ENCODE measurements around the gene CASK. TPM values are rescaled to one million over a fixed set of nuclear protein-coding genes. Genes with fewer than 3 reads are reported as not detected.

Gene CASK
- total and polyA plus RNA-seq, 9 of the 15 experiments (the other 6 are each of a cell fraction or from before 2014, with no cell fraction given): 1.3 to 7.4 (median 5.2) TPM

DNA sequence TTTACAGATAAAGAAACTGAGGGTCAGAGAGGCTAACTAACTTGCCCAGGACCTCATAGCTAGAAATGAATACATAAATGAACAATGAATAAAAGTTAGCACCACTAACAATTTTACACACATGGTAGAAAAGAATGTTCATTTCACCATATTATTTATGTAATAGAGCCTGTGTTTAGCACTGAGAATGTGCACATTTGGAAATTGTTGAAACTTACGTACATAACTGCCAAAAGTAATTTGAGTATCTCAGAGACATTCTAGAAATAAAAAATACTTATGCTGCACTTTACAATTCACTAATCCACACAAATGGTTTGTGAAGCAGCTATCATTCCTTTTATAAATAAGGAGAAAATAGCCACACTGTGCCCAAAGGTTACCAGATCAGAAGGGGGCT, 9.9 kb downstream of the CASK start (continued):
- TF ChIP-seq MYC (IDR thresholded peaks at IDR 0.05; ENCODE audit: low read depth, low read length) (no peak), MYC (CRISPR knock-in tag; IDR thresholded peaks at IDR 0.05; ENCODE audit: borderline replicate concordance, low read depth) (no peak), SMAD4 (CRISPR knock-in tag; conservative IDR thresholded peaks at IDR 0.05) (no peak), CREM (IDR thresholded peaks at IDR 0.05; ENCODE audit: low read depth) (no peak)

GRCh38 chrX:41912923-41913322, 10.4 kb downstream of the CASK start:
- ChIA-PET CTCF (ENCODE audit: low intra/inter-chr PET ratio) (interaction anchor here (0.7 kb wide), 1 partner anchor 61 kb away, joined by 3 read pairs; no protein-coding TSS in a partner anchor), POLR2A (no interaction called here)
- no peaks in the 10 kb centered on the region for H3K4me1 ChIP-seq (replicated peaks in 1 of 2; ENCODE audit: control insufficient read depth in 2 of 2, insufficient read depth in 2 of 2, low read length in 2 of 2)
- H4K20me1 ChIP-seq (replicated peaks; ENCODE audit: control insufficient read depth, insufficient read depth, low read length): no peaks in the 10 kb centered on the region
- TF ChIP-seq TEAD4 (IDR thresholded peaks at IDR 0.05; ENCODE audit: low read length) (no peak), TEAD4 (CRISPR knock-in tag; IDR thresholded peaks at IDR 0.05; ENCODE audit: borderline replicate concordance) (no peak), ZNF408 (CRISPR knock-in tag; IDR thresholded peaks at IDR 0.05; ENCODE audit: low read depth) (no peak)
- BruUV-seq (replicated peaks): no TSS peak
- no peak overlapping the region for H3K9ac ChIP-seq (ENCODE audit: insufficient read depth in 1 of 2, low read depth in 2 of 2, low read length in 2 of 2)
- WGBS (ENCODE audit: insufficient coverage, low coverage, missing lambda C conversion rate): 22% methylated on average over 3 of the region's 4 CpGs
- no peaks in the 10 kb centered on the region for H3K79me2 ChIP-seq (ENCODE audit: control insufficient read depth, insufficient read depth, low read length)
- ATAC-seq (no peak), FAIRE-seq (no peak), DNase-seq (ENCODE audit: extremely low read depth in 1 of 4, low spot score in 3 of 4) (no peak)
- H3K9me1 ChIP-seq (ENCODE audit: control insufficient read depth, insufficient read depth, low read length): no peaks in the 10 kb centered on the region
- H3K27me3 ChIP-seq (ENCODE audit: control insufficient read depth in 2 of 2, insufficient read depth in 2 of 2, low read length in 2 of 2): no peaks in the 10 kb centered on the region
- no peak overlapping the region for H2AFZ ChIP-seq (ENCODE audit: low read depth, low read length)
- H3K36me3 ChIP-seq (ENCODE audit: control insufficient read depth, insufficient read depth, low read length): no peaks in the 10 kb centered on the region
- no peak overlapping the region for H3K4me3 ChIP-seq
- no peaks in the 10 kb centered on the region for H3K9me3 ChIP-seq (replicated peaks; ENCODE audit: control insufficient read depth, insufficient read depth, low read depth, low read length)
- intact Hi-C loops (cut with micrococcal nuclease): no loop called here
- in situ Hi-C loops (cut with MboI): no loop called here
- H3K27ac ChIP-seq (ENCODE audit: extremely low read depth, low read depth, low read length): no peak overlapping the region
- no peak overlapping the region for H3K4me2 ChIP-seq (ENCODE audit: insufficient read depth, low read length)
